ENCODE data around the gene KIAA1958.

Gene KIAA1958

DNA sequence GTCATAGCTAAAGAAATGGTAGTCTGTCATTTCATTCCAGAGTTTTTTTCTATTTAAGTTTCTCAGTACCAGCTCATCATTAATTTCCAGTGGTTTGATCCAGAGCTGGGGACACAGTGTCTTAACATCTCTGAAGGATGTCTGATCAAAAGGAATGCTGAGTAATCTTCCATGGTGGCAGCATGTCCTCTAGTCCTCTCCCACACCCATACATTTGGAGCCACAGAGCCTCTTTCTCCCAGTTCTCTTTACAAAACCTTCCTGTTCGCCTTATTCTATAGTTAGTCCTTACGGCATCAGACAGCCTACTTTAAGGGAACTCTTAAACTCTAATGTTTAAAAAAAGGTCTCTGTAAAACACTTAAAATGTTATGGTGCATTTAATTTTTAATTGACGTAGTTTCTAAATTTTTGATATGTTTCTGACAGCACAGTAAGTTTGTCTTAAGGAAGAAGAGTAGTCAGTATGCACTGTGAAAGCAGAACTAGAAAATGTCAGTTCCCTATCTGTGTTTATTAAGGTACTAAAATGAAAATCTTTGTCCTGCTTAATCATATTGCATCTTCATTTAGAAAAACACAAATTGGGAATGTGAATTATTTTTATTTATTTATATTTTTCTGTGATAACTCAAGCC lies 134.5 kb downstream of the KIAA1958 start:
- Mint-ChIP-seq H3K4me1 (no peaks in the 10 kb centered on the region), H3K9me3 (no peaks in the 10 kb centered on the region), H3K27me3 (no peaks in the 10 kb centered on the region), H3K4me3 (no peak overlapping the region), H3K36me3 (peaks cover 6% of the 10 kb centered on the region), H3K27ac (no peak overlapping the region)

DNA sequence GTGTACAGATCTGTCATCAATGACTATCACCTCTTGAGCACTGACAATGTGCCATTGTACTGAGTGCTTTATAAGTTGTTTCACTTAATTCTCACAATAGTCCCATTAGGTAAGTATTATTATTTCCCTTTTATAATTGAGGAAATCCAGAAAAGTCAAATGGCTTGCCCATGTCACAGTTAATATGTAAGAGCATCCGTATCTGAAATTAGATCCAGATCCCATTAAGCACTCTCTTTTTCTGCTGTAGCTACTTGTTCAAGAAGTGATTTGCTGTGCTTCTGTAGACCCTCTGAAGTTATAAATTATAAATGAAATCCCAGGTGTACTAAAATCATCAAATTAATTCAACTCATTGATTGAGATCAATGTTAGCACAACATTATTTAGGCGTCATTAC lies 136.6 kb downstream of the KIAA1958 start:
- H3K36me3 Mint-ChIP-seq = peaks cover 3% of the 10 kb centered on the region
- no peak overlapping the region for H3K4me3 Mint-ChIP-seq

DNA sequence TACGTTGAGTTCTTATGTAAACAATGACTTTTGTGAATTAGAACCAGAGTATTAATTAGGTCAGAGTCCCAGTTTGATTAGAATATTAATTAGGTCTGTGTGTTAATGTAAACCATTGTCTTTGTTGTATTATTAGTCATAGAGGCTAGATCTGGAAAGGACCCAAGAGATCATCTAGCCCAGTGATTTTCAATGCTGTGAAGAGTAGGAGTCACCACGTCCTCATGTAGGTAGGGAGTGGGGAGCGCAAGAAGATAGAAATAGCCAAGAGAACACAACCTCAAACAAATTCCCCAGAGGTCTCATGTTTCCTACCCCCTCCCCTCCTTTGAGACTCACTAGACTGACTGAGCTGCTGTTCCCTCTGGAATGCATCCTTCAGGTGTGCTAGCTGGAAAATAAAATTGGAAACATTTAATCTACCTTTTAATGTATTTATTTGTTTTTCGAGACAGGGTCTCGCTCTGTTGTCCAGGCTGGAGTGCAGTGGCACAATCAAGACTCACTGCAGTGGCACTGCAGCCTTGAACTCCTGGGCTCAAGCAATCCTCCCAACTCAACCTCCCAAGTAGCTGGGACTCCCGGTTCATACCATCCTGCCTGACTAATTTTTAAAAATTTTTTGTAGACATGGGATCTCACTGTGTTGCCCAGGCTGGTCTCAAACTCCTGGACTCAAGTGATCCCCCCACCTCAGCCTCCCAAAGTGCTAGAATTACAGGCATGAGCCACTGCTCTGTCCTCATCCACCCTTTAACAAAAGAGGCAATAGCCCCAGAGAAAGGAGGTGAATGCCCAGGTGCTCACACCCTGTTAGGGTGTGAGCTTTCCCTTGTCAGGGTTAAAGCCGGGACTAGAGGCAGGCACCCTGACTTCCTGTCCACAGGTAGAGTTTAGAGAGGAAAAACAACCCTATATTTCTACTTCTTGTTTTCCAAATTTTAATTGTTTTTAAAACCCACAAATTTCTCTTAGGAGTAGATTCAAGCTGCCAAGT lies 138.4 kb downstream of the KIAA1958 start:
- H3K4me1 Mint-ChIP-seq = no peaks in the 10 kb centered on the region
- H3K36me3 Mint-ChIP-seq = peaks cover 3% of the 10 kb centered on the region
- no peaks in the 10 kb centered on the region for H3K9me3 Mint-ChIP-seq
- no peak overlapping the region for H3K27ac Mint-ChIP-seq
- no peak overlapping the region for H3K4me3 Mint-ChIP-seq
- H3K27me3 Mint-ChIP-seq = no peaks in the 10 kb centered on the region

More for the DNA sequence above, 136.6 kb downstream of the KIAA1958 start:
- no peak overlapping the region for H3K27ac Mint-ChIP-seq
- no peaks in the 10 kb centered on the region for H3K4me1 Mint-ChIP-seq
- no peaks in the 10 kb centered on the region for H3K9me3 Mint-ChIP-seq
- H3K27me3 Mint-ChIP-seq = no peaks in the 10 kb centered on the region

DNA sequence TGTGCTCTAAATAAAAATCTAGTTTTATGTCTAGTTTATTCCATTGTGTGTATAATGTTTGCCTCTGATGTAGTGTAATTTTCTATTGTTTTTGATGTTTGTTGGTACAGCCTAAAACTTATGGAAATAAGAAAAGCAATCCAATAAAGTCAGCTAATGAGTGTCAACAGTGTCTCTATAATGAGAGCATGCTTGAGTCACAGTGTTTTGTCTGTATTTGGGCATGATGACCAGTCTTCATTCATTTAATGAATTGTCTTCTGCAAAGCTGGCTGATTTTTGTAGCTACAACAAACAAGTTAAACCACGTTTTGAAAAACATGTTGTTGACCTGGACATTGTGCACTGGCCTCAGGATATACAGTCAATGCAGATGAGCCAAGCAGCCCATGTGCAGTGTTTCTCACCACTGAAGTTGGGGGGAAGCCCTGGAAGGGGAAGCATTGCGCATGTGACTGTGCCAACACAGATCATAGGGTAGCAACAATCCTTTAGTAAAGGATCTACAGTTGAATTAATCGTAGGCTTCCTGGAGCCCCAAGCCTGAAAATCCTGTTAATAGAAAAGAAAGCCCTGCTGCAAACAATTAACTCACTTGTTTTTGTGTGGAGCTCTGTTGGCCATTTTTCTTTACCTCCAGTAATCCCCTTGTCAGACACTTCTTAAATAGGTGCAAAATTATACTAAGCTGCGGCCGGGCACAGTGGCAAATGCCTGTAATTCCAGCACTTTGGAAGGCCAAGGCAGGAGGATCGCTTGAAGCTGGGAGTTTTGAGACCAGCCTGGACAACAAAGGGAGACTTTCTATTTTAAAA lies 143.3 kb downstream of the KIAA1958 start:
- Mint-ChIP-seq H3K4me3 (no peak overlapping the region), H3K4me1 (no peaks in the 10 kb centered on the region)

DNA sequence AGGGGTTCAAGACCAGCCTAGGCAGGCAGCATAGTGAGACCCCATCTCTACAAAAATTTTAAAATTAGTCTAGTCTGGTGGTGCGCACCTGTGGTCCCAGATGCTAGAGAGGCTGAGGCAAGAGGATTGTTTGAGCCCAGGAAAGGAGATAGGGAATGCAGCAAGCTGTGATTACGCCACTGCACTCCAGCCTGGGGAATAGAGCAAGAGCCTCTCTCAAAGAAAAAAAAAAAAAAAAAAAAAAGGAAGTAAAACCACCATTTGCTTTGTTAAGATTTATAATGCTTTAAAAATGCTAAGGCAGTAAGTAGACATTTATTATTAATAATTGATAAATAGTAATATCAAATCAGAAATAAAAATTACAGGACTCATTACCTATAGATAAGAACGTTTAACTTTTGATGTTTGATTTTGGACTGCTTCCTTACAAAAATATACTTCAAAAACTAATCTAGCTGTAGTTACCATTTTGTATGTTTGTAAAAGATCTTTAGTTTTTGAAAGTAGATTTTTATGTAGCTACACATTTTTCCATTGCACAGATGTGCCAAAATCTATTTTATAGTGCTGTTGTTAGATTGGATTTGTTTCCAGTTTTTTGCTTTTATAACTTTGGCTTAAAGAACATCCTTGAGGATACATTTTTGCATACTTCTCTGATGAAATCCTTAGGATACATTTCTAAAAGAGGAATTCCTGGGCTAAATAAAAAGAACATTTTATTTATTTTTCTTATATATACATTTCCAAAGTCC lies 144.9 kb downstream of the KIAA1958 start:
- Mint-ChIP-seq H3K4me1 (no peaks in the 10 kb centered on the region), H3K36me3 (peaks cover 2% of the 10 kb centered on the region), H3K4me3 (no peak overlapping the region), H3K27me3 (no peaks in the 10 kb centered on the region), H3K27ac (no peak overlapping the region), H3K9me3 (no peaks in the 10 kb centered on the region)

More for the DNA sequence above, 143.3 kb downstream of the KIAA1958 start:
- Mint-ChIP-seq H3K27me3 (no peaks in the 10 kb centered on the region), H3K27ac (no peak overlapping the region), H3K9me3 (no peaks in the 10 kb centered on the region), H3K36me3 (no peaks in the 10 kb centered on the region)

DNA sequence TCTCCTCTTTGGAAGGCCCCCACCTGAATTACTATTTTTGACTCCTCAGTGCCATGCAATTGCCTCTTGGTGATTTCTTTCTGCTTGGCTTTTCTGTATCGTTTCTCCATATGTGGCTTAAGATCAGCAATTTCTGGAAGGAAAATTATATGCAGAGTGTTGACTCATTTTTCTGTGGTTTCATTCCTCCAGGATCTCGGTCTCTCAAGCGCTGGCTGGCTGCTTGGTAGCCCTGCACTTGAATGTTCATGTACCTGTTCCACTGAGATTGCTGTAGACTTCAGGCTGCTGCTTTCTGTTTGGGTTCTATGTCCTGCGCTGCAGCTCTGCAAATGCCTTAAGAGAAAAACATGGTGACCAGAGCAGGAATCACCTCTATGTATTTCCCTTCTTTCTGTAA lies 153.7 kb downstream of the KIAA1958 start:
- H3K36me3 Mint-ChIP-seq = peaks cover 19% of the 10 kb centered on the region
- no peak overlapping the region for H3K4me3 Mint-ChIP-seq
- no peak overlapping the region for H3K27ac Mint-ChIP-seq
- H3K27me3 Mint-ChIP-seq = peaks cover 3% of the 10 kb centered on the region
- H3K9me3 Mint-ChIP-seq = peaks cover 15% of the 10 kb centered on the region
- H3K4me1 Mint-ChIP-seq = no peaks in the 10 kb centered on the region

DNA sequence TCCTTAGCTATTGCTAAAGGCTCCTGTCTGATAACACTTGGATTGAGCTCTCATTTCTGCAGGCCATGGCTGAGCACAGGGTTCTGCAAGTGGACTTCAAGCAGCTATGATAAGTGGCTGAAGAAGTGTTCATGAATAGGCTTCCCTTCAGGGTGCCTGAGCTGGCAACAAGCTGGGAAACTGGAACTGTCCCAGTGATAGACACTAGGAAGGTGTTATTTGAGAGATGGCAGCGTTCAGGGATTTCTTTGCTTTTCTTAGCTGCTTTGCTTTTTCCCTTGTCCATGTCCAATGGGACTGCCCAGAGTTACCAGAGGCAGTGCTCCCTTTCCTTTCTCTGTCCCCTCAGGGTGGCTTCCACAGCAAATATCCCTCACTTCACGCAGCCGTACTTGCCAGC lies 155.5 kb downstream of the KIAA1958 start:
- no peaks in the 10 kb centered on the region for H3K4me1 Mint-ChIP-seq
- peaks cover 3% of the 10 kb centered on the region for H3K27me3 Mint-ChIP-seq
- no peak overlapping the region for H3K4me3 Mint-ChIP-seq
- H3K9me3 Mint-ChIP-seq = peaks cover 29% of the 10 kb centered on the region
- peaks cover 32% of the 10 kb centered on the region for H3K36me3 Mint-ChIP-seq
- no peak overlapping the region for H3K27ac Mint-ChIP-seq

DNA sequence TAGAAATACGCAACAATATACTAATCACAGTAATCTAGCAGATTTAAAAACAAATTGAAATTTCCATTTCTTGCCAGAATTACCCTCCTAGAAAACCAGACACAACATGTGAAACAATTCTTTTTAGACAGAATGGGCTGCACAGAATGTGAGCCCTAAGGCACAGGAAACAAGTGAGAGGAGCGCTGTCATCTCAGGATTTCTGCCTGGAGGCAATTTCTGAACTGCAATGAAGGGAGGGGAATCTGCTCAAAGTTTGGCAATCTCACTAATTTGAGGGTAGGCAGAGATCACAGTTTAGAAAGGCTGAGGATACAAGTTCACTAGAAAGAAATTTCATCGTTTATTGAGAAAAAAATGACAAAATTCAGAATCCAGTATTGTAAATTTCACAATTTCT lies 161.0 kb downstream of the KIAA1958 start:
- H3K27me3 Mint-ChIP-seq = no peaks in the 10 kb centered on the region
- H3K4me1 Mint-ChIP-seq = no peaks in the 10 kb centered on the region
- H3K4me3 Mint-ChIP-seq = no peak overlapping the region
- no peak overlapping the region for H3K27ac Mint-ChIP-seq
- peaks cover 37% of the 10 kb centered on the region for H3K36me3 Mint-ChIP-seq
- H3K9me3 Mint-ChIP-seq = peaks cover 24% of the 10 kb centered on the region

DNA sequence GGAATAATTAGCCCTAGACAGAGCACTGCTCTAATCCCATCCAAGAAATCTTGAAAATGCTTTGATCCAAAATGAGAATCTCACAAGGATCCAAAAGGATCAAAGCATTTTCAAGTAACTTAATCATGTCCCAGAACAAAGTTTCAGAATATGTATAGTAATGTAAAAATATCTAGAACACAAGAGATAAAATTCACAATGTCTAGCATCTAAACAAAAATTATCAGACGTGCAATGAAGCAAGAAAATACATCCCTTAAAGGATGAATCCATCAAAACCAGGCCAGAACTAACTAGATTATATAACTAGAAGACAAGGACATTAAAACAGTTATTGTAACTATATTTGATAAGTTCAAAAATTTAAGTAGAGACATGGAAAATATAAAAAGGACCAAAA lies 162.0 kb downstream of the KIAA1958 start:
- H3K4me1 Mint-ChIP-seq = no peaks in the 10 kb centered on the region
- H3K9me3 Mint-ChIP-seq = peaks cover 24% of the 10 kb centered on the region
- H3K27me3 Mint-ChIP-seq = no peaks in the 10 kb centered on the region
- no peak overlapping the region for H3K4me3 Mint-ChIP-seq
- no peak overlapping the region for H3K27ac Mint-ChIP-seq
- H3K36me3 Mint-ChIP-seq = peaks cover 40% of the 10 kb centered on the region

DNA sequence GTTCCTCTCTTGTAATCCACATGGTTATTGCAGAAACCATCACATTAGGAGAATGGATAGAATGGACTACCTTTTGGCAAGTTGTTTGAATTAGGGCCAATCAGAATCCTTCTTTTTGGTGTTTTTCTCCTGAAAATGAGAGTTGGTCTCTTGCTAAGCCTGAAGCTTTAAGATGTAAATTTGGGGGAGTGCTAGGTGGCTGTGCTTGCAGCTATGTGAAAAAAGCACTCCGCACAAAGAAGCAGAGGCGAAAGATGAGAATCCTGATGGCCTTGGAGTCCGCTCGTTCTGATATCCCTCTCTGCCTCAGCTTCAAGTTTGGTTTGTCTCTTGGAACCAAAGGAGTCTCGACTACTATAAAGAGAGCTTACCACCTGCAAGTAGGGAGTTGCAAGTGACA lies 167.7 kb downstream of the KIAA1958 start:
- Mint-ChIP-seq H3K4me3 (no peak overlapping the region), H3K9me3 (peaks cover 6% of the 10 kb centered on the region)

DNA sequence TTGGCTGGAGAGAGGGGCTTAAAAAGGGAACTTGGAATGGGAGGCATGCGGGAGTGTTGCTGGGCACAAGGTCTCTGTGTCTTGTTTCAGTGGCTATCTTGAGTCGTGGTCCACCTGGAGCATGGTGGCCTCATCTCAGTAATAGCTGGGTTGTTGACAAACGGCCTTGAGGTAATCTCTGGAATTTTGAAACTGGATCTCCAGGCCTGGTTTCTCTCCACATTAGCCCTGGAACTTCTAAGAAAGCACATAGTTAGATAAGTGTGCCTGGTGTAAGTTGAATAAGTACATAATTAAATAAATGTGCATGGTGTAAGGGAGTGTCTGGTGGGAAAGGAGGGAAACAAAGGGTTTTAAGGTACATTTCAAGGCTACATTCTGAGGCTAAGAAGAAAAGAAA lies 169.0 kb downstream of the KIAA1958 start:
- no peaks in the 10 kb centered on the region for H3K9me3 Mint-ChIP-seq
- no peak overlapping the region for H3K27ac Mint-ChIP-seq
- no peaks in the 10 kb centered on the region for H3K27me3 Mint-ChIP-seq
- H3K36me3 Mint-ChIP-seq = peaks cover 5% of the 10 kb centered on the region
- H3K4me3 Mint-ChIP-seq = no peak overlapping the region
- H3K4me1 Mint-ChIP-seq = no peaks in the 10 kb centered on the region

More for the DNA sequence above, 167.7 kb downstream of the KIAA1958 start:
- no peaks in the 10 kb centered on the region for H3K27me3 Mint-ChIP-seq
- H3K36me3 Mint-ChIP-seq = peaks cover 10% of the 10 kb centered on the region
- no peaks in the 10 kb centered on the region for H3K4me1 Mint-ChIP-seq
- no peak overlapping the region for H3K27ac Mint-ChIP-seq

DNA sequence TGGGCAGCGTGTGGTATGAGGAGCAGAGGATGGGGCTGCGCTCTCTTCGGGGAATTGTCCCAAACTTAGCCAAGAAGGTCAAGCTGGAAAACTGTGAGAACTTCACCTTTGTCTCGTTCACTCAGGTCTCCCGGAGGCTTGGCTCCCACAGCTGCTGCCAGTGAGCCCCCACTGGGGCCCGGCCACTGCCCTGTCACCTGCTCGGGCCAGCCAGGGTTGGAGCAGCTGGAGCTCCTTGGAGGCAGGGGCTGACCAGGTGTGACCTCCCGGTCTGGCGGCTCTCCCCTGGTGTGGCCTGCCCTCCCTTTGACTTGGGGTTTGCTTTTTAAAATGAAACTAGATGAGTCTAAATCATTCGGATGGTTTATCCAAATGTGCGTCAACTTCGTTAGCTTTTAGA lies 173.3 kb downstream of the KIAA1958 start:
- H3K36me3 Mint-ChIP-seq = peaks cover 2% of the 10 kb centered on the region
- no peak overlapping the region for H3K4me3 Mint-ChIP-seq
- no peaks in the 10 kb centered on the region for H3K27me3 Mint-ChIP-seq
- no peaks in the 10 kb centered on the region for H3K4me1 Mint-ChIP-seq
- no peak overlapping the region for H3K27ac Mint-ChIP-seq
- no peaks in the 10 kb centered on the region for H3K9me3 Mint-ChIP-seq

DNA sequence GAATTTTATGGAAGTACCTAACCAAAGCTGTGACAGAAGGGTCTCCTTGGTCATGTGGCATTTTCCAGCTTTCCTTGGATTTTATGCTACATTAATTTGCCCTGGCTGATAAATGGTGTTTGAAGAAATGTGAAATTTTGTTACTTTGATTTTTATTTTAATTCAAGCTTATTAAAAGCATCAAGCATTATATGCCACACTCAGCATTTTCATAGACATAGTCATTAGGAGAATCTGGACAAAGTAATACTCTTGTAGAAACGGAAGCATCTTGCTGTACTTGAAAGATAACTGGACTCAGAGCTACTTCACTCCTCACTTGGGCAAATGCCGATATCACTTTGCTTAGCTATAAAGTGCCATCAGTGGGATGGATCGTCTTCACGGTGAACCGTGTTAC lies 177.1 kb downstream of the KIAA1958 start:
- H3K9me3 Mint-ChIP-seq = no peaks in the 10 kb centered on the region
- H3K27ac Mint-ChIP-seq = no peak overlapping the region
- peaks cover 2% of the 10 kb centered on the region for H3K36me3 Mint-ChIP-seq
- H3K27me3 Mint-ChIP-seq = no peaks in the 10 kb centered on the region
- no peaks in the 10 kb centered on the region for H3K4me1 Mint-ChIP-seq
- no peak overlapping the region for H3K4me3 Mint-ChIP-seq

DNA sequence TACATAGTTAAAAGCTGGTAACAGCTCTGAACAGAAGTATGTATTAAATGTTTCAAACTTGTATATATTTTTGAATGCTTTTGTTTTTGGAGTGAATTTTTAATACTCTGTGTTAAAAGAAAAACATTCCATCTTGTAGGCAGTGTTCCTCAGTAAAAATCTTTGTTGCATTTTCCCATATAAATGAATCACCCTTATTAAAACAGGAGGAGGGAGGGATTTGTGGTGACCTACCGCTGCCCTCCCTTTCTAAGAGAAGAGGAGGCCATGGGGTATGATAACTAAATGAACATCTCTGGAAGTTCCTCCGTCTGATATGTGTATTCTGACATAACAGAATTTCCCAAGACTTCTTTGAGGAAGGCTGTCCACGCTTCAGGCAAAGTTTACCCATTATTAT lies 177.9 kb downstream of the KIAA1958 start:
- no peaks in the 10 kb centered on the region for H3K27me3 Mint-ChIP-seq
- H3K9me3 Mint-ChIP-seq = no peaks in the 10 kb centered on the region
- peaks cover 2% of the 10 kb centered on the region for H3K36me3 Mint-ChIP-seq
- no peak overlapping the region for H3K27ac Mint-ChIP-seq
- no peak overlapping the region for H3K4me3 Mint-ChIP-seq
- H3K4me1 Mint-ChIP-seq = no peaks in the 10 kb centered on the region

DNA sequence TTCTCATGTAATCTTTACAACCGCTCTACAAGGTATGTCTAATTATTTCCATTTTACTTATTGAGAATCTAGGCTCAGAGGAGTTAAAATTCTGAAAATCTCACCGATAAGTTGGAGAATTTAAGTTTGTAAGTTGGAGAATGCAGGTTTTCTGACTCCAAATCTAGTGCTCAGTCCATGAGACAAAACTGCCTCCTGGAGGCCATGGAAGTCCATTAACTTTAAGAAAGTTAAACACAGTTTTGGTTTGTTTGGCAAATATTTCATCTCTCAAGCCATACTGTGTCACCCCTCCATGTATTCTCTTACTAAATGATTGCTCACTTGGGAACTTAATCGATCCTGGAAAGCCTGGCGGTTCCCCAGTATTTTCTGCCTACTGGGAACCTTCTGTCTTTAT lies 178.7 kb downstream of the KIAA1958 start:
- Mint-ChIP-seq H3K4me1 (no peaks in the 10 kb centered on the region), H3K36me3 (no peaks in the 10 kb centered on the region), H3K27ac (no peak overlapping the region), H3K9me3 (no peaks in the 10 kb centered on the region), H3K4me3 (no peak overlapping the region), H3K27me3 (no peaks in the 10 kb centered on the region)
